OCI-LY7 (cell line): Measurements from ENCODE around the gene CXCR6.

Experiments used
- CTCF ChIP-seq: fragments of 200-600 bp; sonication (generic); conservative IDR thresholded peaks from 2 replicates; pipeline ENCODE4 v1.5.1; 2014; ENCODE audit warnings: mild to moderate bottlenecking, antibody characterized with exemption, low read length, moderate library complexity, mixed read lengths
- EZH2phosphoT487 ChIP-seq: fragments of 200-600 bp; sonication (generic); IDR thresholded peaks from 2 replicates; pipeline ENCODE4 v1.6.1; 2018; ENCODE audit warnings: low read depth, borderline replicate concordance, mild to moderate bottlenecking, mixed run types, antibody characterized with exemption, low read length, moderate library complexity, mixed read lengths

GRCh38 chr3:45966950-45967640, 23.8 kb downstream of the CXCR6 start:
- no peak for TF ChIP-seq CTCF
- no peak for TF ChIP-seq EZH2phosphoT487
